Measurements from ENCODE around the gene C11orf68. TPM values are rescaled to one million over a fixed set of nuclear protein-coding genes. Genes with fewer than 3 reads are reported as not detected.
A peak's percentile ranks its signal among the peaks of the same experiment; 100 is the strongest.

The C11orf68 gene
- total and polyA plus RNA-seq, 9 of the 15 experiments (the other 6 are each of a cell fraction or from before 2014, with no cell fraction given), result 3.6 to 35.9 (median 12.8) TPM

DNA sequence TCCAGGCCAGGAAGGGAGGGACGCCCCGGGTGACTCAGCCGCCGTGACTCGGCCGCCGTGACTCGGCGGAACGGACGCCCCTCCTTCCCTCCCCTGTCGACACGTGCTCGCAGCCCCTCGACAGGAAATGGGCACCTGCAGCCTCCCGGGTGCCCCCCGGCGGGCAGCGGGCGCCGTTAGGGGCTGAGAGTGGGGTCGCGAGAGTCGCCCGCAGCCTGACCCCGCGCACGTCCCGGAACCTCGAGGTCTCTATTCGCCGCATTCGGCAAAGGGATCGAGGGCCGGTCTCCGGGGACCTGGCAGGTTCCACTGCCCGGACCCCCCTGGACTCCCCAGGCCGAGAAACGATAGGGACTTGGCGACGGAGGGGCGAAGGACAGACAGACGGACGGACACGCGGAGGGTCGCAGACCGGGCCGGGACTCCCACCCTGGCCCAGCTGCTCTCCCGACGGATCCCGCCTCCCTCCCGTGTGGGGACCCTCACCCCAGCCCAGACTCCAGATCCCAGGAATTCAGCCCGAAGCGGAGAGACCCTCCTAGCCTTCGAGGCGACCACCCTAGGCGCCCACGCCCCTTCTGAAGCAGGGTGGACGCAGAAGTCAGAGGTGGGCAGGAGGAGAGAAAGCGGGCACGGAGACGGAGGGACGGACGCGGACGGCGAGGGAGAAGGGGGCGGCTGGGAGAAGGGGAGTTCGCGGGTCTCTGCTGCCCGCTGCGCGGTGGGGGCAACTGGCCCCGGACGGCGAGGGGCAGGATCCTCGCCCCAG, 19.3 kb downstream of the C11orf68 start (continued):
- TF ChIP-seq CC2D1A (IDR thresholded peaks at IDR 0.05), result 0 out of 2 replicates have a peak, but pooled peaks have one; percentile 29
- no peak for TF ChIP-seq PHF20 (IDR thresholded peaks at IDR 0.05; ENCODE audit: partially characterized antibody)
- no peak for TF ChIP-seq SAFB2 (IDR thresholded peaks at IDR 0.05; ENCODE audit: borderline replicate concordance, low read depth, low read length, severe bottlenecking)
- TF ChIP-seq, protein P1, sequence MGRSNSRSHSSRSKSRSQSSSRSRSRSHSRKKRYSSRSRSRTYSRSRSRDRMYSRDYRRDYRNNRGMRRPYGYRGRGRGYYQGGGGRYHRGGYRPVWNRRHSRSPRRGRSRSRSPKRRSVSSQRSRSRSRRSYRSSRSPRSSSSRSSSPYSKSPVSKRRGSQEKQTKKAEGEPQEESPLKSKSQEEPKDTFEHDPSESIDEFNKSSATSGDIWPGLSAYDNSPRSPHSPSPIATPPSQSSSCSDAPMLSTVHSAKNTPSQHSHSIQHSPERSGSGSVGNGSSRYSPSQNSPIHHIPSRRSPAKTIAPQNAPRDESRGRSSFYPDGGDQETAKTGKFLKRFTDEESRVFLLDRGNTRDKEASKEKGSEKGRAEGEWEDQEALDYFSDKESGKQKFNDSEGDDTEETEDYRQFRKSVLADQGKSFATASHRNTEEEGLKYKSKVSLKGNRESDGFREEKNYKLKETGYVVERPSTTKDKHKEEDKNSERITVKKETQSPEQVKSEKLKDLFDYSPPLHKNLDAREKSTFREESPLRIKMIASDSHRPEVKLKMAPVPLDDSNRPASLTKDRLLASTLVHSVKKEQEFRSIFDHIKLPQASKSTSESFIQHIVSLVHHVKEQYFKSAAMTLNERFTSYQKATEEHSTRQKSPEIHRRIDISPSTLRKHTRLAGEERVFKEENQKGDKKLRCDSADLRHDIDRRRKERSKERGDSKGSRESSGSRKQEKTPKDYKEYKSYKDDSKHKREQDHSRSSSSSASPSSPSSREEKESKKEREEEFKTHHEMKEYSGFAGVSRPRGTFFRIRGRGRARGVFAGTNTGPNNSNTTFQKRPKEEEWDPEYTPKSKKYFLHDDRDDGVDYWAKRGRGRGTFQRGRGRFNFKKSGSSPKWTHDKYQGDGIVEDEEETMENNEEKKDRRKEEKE (IDR thresholded peaks at IDR 0.05; ENCODE audit: borderline replicate concordance in 1 of 2, control insufficient read depth in 1 of 2, low read depth in 2 of 2, low read length in 1 of 2), result no peak
- TF ChIP-seq FOXK2 (conservative IDR thresholded peaks at IDR 0.05 in 1 of 2, IDR thresholded peaks at IDR 0.05 in 1 of 2; ENCODE audit: low read depth in 2 of 2), result no peak; a peak in 1 of 4 replicates
- TF ChIP-seq HMGN3 (IDR thresholded peaks at IDR 0.05; ENCODE audit: borderline replicate concordance, extremely low read depth, insufficient read length, low read depth, low read length), result peak; percentile 95
- TF ChIP-seq, protein P2, sequence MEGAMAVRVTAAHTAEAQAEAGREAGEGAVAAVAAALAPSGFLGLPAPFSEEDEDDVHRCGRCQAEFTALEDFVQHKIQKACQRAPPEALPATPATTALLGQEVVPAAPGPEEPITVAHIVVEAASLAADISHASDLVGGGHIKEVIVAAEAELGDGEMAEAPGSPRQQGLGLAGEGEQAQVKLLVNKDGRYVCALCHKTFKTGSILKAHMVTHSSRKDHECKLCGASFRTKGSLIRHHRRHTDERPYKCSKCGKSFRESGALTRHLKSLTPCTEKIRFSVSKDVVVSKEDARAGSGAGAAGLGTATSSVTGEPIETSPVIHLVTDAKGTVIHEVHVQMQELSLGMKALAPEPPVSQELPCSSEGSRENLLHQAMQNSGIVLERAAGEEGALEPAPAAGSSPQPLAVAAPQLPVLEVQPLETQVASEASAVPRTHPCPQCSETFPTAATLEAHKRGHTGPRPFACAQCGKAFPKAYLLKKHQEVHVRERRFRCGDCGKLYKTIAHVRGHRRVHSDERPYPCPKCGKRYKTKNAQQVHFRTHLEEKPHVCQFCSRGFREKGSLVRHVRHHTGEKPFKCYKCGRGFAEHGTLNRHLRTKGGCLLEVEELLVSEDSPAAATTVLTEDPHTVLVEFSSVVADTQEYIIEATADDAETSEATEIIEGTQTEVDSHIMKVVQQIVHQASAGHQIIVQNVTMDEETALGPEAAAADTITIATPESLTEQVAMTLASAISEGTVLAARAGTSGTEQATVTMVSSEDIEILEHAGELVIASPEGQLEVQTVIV (CRISPR knock-in tag; IDR thresholded peaks at IDR 0.05; ENCODE audit: borderline replicate concordance), result no peak
- TF ChIP-seq PHB (CRISPR knock-in tag; IDR thresholded peaks at IDR 0.05), result peak; percentile 9; the same call in 1 of the 2 replicates
